Sigmoid colon (tissue), 4 donors: ENCODE measurements around the gene PELI2.

Experiments used
- CTCF ChIP-seq, 4 experiments: fragments of 450-650 bp in 3 of 4; fragments of 200-600 bp in 1 of 4; IDR thresholded peaks; one replicate each; pipeline ENCODE4 v1.5.1; 2016 to 2019; ENCODE audit warnings: antibody characterized with exemption in 4 of 4, mild to moderate bottlenecking in 3 of 4, moderate library complexity in 2 of 4
- EP300 ChIP-seq, 4 donors: sonication (generic); formaldehyde crosslinking; IDR thresholded peaks; one replicate each; pipeline ENCODE4 v1.6.1; 2017; ENCODE audit warnings: antibody characterized with exemption in 4 of 4
- POLR2A ChIP-seq, 2 donors: fragments of 450-650 bp; IDR thresholded peaks; one replicate each; pipeline ENCODE4 v1.6.1; 2016; ENCODE audit warnings: antibody characterized with exemption in 2 of 2, mild to moderate bottlenecking in 2 of 2, moderate library complexity in 2 of 2
- POLR2AphosphoS5 ChIP-seq, 4 donors: sonication (generic); formaldehyde crosslinking; IDR thresholded peaks; one replicate each; pipeline ENCODE4 v1.6.1; 2017; ENCODE audit warnings: antibody characterized with exemption in 4 of 4

DNA sequence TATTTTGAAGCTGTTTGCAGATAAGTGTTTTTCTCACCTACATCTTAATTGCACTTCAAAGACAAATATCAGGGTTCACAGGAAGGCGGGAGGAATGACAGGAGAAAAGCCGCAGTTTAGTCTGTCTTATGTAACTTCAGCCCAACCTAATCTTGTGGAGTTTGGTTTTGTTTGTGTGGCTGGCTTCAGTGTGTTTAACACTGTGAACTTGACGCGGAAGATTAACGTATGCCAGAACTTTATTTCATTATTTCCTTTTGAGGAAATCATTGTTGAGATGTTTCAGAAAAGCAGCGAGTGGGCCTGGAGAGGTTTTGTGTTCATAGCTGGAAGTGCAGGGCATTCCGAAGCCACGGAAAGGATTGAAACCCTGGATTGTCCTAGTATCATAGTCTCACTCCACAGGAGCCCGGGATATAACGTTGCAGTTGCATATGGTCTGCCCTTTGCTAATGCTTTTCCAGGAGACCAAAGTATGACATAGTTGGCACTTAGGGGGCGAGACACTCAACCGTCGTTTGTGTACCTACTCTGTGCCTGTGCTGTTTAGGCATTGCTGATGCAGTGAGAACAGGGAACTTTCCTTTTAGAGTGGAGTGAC is 2.0 kb downstream of the PELI2 start:
- peak in 1 of 4 experiments; percentile 38 for TF ChIP-seq CTCF (IDR thresholded peaks at IDR 0.05)
- no peak for TF ChIP-seq POLR2A (IDR thresholded peaks at IDR 0.05)
- TF ChIP-seq POLR2AphosphoS5 (IDR thresholded peaks at IDR 0.05) = no peak
- no peak for TF ChIP-seq EP300 (IDR thresholded peaks at IDR 0.05)
